HG02943 (cell line): ENCODE results near the gene FAM110A.
A peak's percentile ranks its signal among the peaks of the same experiment; 100 is the strongest.
"Not testable (repeated sequence)": the region's sequence is repeated elsewhere in the genome, so short reads cannot be mapped to it uniquely, and the experiment has no call there.

Experiments
- ATAC-seq: cut with Tn5 transposase; IDR thresholded peaks from one replicate; pipeline ENCODE4 v1.9.1; 2021; ENCODE audit warnings: mild to moderate bottlenecking, low read depth, moderate library complexity; ENCODE audit not compliant: unreplicated experiment

The FAM110A gene

DNA sequence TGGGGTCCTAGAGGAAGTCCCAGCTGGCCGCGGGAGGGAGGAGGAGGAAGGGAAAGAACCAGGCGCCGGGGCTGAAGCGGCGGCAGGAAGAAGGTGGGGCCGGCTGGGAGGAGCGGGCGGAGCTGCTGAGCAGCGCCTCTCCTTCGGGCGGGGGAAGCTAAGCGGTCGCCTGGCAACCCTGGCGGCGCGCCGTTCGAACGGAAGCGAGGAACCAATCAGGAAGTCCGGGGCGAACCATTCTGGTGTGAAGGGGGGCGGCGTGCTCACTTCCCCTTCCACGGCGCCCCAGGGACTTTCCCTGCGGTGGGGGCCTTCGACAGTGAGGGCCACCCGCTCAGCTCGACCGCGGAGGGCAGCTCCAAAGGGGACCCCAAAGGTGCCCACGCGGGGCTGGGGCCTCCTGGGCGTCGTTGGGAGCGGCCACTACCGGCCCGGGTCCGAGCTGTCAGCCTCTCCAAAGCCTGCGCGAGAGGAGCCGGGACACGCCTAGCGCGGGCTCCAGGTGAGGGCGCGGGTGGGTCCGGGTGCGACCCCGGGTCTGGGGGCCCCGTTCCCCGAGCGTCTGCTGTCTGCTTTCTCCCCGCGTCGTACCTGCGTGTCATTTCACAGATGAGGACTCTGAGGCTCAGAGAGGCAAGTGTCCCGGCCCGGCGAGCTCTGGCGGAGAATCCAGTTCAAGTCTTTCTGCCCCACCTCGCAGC lies at the start of gene FAM110A:
FAM110A (plus strand) TSS at position 266 of the 701 bp plus-strand sequence. CDS start 11,090 bp downstream, outside the sequence.
- ATAC-seq = peak; percentile 89

DNA sequence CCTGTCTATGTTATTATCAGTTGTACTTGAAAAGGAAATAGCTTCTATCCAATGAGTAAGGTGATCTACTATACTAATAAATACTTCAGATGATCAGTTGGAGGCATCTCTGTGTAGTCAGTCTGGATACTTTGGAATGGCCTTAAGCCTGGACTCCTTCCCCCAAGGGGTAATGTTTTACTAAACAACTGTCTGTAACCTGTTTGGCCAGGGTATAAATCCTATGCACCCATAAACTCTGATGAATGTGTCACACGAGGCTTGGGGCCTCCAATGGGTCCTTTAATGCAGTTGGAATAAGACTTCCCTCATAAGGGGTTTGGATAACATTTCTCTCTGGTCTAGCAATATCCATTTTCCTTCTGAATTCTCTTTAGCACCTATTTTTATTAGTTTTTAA lies 45.7 kb upstream of the FAM110A start:
- ATAC-seq = no peak

DNA sequence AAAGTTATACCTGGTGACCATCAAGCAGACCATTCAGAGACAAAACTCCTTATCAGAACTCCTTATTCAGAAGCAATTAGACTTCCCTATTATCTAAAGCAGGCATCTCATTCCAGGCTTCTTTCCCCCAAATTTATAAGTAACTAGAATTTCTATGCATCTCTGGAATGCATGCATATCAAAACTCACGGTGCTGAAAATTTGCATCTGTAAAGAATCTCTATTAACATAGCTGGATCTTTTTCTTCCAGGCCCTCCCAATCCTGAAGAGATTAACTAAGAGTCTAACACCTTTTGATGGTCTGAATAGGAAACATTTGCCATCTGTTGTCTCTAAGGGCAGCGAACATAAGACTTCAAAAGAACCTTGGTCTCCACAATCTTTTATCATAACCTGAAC lies 42.5 kb upstream of the FAM110A start:
- no peak for ATAC-seq

DNA sequence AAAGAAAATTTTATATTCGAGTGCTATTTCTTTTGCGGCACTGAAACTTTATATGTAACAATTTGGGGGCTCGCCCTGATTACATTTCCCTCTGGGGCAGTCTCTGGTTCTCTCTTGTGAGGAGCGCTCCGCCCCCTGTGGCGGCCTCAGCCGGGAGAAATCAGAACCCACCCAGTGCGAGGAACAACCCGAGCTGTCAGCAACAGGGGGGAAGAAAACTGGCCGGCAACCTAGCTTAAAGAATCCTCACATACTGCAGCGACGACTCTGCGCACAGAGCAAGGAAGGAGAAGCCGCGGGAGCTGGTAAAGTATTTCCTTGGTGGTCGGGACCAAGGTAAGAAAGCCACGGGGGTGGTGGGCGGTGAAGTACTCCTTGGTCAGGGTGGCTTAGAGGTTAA lies 41.3 kb upstream of the FAM110A start:
- no peak for ATAC-seq

DNA sequence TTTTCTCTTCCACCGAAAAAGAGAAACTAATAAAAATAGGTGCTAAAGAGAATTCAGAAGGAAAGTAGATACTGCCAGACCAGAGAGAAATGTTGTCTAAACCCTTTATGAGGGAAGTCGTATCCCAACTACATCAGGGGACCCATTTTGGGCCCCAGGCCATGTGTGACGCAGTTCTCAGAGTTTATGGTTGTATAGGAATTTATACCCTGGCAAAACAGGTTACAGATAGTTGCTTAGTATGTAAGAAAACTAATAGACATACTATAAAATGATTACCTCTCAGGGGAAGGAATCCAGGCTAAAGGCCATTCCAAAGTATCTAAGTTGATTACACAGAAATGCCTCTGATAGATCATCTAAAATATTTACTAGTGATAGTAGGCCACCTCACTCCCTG lies 36.6 kb upstream of the FAM110A start:
- ATAC-seq = no peak

DNA sequence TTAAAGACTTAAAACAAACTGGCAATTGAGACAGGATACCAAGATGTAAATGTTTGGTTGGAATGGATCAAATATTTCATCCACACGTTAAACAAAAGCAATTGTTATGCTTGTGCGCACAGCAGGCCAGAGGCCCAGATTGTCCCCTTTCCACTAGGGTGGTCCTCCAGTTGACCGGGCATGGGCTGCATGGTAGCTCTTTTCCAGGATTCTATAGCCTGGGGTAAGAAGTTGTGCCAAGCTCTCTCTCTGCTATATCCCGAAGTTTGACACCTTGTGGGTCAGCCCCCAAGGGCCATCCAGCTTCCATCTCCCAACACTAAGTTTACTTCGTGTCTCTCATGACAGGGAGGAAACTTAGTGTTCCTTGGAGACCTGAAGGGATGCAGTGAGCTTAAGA lies 34.8 kb upstream of the FAM110A start:
- not testable (repeated sequence) for ATAC-seq

DNA sequence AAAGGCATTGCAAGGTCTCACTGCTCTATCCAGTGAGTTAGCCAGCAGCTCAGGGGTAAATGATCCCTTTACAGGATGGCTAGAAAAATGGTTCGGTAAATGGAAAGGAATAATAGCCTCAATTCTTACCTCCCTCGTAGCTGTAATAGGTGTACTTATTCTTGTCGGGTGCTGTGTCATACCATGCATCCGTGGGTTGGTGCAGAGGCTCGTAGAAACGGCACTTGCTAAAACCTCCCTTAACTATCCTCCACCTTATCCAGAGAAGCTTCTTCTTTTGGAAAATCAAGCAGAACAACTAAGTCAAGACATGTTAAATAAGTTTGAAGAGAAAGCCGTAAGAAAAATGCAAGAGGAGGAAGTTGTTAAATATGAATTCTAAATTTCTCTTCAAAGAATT lies 33.5 kb upstream of the FAM110A start:
- not testable (repeated sequence) for ATAC-seq

DNA sequence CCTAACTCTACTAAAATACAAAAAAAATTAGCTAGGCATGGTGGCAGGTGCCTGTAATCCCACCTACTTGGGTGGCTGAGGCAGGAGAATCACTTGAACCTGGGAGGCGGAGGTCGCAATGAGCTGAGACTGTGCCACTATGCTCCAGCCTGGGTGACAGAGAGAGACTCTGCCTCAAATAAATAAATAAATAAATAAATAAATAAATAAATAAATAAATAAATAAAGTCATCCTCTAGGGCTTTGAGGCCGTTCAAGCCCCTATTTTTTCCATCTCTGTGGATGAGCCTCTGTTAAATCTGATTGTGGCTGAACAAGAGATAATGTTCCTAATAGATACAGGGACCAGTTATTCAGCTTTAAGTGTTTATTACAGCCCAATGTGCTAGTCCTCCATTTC lies 31.8 kb upstream of the FAM110A start:
- ATAC-seq = no peak

DNA sequence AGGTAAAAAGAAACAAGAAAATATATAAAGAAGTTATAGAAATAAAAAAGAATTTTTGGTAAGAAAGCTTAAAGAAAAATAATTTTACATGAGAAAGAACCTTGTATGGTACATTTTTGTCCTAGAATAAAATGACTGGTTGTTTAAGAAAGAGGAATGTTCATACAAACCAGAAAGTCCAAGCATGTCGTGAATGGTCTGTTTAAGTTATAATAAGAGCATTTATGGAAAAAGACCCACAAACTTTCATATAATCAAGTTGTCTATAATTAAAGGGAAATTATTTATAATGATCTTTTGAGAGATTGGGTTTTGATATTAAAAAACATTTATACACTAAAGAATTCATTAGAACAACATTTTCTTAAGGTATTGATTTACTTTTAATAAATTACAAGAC lies 27.8 kb upstream of the FAM110A start:
- ATAC-seq = no peak

DNA sequence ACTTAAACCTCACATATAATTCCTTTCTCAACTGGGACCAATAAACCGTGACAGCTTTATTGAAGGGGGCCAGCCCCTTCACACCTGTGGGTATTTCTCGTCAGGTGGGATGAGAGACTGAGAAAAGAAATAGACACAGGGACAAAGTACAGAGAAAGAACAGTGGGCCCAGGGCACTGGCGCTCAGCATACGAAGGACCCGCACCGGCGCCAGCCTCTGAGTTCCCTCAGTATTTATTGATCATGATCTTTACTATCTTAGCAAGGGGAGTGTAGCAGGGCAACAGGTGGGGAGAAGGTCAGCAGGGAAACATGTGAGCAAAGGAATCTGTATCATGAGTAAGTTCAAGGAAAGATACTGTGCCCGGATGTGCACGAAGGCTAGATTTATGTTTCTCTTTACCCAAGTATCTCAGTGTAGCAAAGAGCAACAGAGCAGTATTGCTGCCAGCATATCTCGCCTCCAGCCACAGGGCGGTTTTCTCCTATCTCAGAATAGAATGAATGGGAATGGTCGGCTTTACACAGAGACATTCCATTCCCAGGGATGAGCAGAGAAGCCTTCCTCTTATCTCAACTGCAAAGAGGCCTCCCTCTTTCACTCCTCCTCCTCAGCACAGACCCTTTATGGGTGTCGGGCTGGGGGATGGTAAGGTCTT lies 21.6 kb upstream of the FAM110A start:
- not testable (repeated sequence) for ATAC-seq

DNA sequence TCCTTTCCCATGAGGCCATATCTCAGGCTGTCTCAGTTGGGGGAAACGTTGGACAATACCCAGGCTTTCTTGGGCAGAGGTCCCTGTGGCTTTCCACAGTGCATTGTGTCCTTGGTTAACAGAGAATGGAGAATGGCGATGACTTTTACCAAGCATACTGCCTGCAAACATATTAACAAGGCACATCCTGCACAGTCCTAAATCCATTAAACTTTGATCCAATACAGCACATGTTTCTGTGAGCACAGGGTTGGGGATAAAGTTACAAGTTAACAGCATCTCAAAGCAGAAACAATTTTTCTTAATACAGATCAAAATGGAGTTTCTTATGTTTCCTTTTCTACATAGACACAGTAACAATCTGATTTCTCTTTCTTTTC lies 21.1 kb upstream of the FAM110A start:
- not testable (repeated sequence) for ATAC-seq

DNA sequence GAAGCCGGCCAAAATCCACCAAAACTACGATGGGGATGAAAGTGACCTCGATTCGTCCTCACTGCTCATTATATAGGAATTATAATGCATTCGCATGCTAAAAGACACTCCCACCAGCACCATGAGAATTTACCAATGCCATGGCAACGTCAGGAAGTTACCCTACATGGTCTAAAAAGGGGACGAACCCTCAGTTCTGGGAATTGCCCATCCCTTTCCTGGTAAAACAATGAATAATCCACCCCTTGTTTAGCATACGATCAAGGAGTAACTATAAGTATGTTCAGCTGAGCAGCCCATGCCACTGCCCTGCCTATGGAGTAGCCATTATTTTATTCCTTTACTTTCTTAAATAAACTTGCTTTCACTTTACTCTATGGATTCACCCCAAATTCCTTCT lies 20.1 kb upstream of the FAM110A start:
- ATAC-seq = no peak

DNA sequence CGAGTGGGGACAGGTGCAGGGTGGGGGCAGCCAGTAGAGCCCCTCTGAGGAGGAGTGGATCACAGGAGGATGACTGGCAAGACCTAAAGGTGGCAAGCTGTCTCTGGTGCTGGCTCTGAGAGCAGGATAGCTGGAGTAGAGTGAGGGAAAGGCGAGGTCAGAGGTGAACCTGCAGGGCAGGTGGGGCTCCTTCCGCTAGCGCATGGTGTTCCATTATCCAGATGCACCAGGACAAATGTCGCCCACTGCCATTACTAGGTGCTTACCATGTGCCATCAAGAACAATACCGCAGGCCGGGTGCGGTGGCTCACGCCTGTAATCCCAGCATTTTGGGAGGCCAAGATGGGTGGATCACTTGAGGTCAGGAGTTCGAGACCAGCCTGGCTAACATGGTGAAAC lies 18.3 kb upstream of the FAM110A start:
- no peak for ATAC-seq

DNA sequence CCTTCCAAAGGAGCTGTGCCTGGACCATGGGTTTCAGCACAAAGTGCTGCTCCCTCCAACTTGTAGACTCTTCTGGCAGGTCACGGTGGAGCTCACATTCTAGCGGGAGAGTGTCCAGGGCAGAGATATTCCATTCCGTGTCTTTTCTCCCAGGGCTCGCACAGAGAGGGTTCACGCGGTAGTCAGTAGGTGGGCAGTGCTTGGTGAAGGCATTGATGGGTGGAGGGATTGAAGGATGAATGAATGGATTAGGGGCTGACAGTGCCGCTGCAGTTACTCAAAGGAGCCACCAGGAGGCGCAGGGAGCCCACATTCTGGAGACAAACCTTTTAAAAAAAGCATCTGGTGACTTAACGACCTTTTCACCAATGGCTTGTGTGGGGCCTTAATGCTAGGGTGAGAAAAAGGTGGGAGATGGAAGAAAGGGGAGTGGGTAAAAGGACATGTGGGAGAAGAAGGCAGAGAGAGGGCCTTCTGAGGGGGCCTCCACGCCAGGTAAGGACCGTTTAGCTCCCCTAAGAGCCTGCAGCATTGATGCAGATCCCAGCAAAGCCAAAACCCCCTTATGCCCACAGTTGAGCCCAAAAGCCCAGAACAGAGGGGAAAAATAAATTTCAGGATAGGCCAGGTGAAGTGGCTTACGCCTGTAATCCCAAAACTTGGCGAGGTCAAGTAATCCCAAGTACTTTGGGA lies 17.5 kb upstream of the FAM110A start:
- no peak for ATAC-seq

DNA sequence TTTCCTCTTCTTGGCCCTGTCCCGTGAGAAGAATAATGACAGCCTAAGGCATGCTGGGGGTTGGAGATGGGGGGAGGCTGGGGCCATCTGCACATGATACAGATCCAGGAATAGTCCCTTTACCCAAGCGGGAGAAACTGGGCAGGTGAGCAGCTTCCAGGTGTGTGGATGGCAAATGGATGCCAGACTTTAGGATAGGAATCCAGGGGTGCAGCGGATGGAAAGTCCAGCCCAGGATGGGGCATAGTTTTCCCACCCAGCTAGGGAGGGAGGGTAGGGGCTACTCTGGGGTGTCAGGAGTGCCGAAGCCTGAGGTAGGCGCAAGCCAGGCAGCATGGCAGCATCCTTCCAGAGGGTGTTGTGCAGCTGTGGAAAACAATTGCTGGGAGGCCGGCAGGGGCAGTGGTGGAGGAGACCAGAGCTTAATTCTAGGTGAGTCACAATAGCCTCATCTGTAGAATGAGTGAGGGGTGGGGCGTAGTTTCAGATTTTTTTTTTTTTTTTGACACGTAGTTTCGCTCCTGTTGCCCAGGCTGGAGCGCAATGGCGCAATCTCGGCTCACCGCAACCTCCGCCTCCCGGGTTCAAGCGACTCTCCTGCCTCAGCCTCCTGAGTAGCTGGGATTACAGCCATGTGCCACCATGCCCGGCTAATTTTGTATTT lies 15.4 kb upstream of the FAM110A start:
- no peak for ATAC-seq

DNA sequence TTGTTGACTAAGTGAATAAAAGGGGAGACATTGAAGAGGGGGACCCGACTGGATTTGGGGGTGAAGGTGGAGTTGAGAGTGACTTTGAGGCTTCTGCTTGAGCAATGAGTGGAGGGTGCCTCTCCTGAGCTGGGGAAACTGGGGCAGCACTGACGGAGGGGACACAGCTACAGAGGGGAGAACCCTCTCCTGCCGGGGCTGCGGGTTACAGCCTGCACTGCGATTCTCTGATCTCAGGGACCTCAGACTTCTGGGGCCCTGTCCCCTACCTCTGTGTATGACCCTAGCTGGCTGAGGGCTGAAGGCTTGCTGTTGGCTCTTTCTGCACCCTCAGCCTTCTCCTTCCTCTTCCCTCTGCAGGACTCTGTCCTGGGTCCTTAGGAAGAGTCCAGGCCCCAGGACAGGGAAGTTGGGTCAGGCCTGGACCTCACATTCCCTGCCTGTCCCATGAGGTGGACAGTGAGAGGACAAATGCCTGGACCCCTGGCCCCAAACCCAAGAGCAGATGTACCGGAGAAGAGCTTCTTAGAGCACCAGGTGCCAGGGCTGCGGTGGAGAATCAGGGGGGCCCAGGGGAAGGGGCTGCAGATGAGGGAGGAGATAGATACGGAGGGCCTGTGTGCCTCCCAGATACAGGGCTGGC lies 13.7 kb upstream of the FAM110A start:
- no peak for ATAC-seq

DNA sequence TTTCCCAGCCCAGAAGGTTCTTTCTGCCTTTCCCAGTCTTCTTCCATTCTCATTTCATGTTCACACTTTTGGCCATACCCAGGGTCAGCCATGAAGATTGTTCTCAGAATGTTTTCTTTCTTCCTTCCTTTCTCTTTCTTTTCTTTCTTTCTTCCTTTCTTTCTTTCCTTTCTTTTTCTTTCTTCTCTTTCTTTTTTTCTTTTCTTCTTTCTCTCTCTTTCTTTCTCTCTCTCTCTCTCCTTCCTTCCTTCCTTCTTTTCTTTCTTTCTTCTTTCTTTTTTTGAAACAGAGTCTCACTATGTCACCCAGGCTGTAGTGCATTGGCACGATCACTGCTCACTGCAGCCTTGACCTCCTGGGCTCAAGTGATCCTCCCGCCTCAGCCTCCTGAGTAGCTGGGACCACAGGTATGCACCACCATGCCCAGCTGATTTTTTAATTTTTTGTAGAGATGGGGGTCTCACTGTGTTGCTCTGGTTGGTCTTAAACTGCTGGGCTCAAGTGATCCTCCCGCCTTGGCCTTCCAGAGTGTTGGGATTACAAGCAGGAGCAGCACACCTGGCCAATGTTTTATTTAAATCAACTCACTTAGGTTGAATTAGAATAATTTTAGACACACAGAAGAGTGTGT lies 13.1 kb upstream of the FAM110A start:
- ATAC-seq = no peak

DNA sequence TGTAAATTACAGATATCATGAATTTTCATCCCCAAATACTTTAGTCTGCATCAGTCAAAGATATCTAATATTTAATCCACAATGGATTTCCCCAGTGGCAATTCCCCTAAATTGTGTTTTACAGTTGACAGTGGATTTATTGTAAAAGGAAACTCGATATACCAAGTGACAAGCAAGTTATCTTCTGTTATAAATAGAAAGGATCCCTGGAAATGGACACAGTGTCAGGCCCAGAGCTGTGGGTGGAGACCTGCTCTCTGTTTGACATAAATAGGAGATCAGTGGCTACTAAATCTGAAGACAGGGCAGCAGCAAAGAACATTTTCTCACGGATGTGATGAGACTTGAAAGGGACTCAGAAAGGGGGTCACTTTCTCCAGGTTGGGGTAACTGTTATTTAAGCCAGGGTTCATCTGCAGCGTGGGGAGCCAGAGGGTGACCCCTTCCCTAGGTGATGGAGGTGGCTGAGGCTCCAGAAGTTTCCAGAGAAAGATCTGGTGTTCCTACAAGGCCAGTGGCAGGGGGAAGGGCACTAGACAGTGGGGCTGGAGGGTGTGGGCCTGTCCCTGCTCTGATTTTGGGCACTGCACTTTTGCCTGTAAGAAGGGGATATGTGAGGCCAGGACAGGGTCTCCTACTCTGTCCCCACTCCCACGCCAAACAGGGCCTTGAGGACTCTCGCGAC lies 12.3 kb upstream of the FAM110A start:
- ATAC-seq = no peak

DNA sequence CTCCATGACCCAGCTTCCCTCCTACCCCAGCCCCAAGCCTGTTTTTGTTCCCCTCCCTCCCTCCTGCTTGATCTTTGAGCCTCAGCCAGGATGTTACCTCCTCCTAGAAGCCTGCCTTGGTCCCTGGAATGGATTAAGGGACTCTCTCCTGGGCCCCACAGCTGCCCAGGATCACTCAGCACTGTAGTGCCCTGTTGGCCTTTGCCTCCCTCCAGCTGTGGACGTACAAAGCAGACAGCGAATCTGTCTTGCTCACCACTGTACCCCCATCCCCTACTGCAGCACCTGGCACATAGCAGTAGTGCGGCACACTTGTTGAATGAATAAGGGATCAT lies 11.8 kb upstream of the FAM110A start:
- ATAC-seq = no peak
